ENCODE results near the gene SEC61A1.

DNA sequence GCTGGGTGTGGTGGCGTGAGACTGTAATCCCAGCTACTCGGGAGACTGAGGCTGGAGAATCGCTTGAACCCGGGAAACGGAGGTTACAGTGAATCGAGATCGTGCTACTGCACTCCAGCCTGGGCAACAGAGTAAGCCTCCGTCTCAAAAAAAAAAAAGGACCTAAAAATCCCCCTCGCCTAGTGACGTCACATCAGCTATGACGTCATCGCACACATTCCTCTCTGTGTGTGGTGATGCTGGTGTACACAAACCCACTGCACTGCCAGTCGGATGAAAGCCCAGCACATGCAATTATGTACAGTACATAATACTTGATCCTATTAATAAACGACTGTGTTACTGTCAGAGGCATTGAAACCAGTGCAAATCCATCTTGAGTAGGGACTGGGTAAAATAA is 40.2 kb upstream of the SEC61A1 start:
- TF ChIP-seq, protein P1, sequence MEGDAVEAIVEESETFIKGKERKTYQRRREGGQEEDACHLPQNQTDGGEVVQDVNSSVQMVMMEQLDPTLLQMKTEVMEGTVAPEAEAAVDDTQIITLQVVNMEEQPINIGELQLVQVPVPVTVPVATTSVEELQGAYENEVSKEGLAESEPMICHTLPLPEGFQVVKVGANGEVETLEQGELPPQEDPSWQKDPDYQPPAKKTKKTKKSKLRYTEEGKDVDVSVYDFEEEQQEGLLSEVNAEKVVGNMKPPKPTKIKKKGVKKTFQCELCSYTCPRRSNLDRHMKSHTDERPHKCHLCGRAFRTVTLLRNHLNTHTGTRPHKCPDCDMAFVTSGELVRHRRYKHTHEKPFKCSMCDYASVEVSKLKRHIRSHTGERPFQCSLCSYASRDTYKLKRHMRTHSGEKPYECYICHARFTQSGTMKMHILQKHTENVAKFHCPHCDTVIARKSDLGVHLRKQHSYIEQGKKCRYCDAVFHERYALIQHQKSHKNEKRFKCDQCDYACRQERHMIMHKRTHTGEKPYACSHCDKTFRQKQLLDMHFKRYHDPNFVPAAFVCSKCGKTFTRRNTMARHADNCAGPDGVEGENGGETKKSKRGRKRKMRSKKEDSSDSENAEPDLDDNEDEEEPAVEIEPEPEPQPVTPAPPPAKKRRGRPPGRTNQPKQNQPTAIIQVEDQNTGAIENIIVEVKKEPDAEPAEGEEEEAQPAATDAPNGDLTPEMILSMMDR (conservative IDR thresholded peaks at IDR 0.05): no peak
- no peak for TF ChIP-seq EZH2 (IDR thresholded peaks at IDR 0.05; ENCODE audit: low read depth)
